K562 (cell line): ENCODE data around the gene LEPR.

Experiments used
- EGR1 ChIP-seq: fragments of 450-650 bp; conservative IDR thresholded peaks from 2 replicates; pipeline ENCODE4 v1.6.1; 2017; ENCODE audit warnings: mild to moderate bottlenecking
- EP300 ChIP-seq: IDR thresholded peaks from 2 replicates; pipeline ENCODE4 v1.6.1; 2012; ENCODE audit warnings: low read length, improper control_type of control experiment
- EZH2 ChIP-seq: IDR thresholded peaks from 2 replicates; pipeline ENCODE4 v1.6.1; 2012; ENCODE audit warnings: low read depth, mild to moderate bottlenecking, inconsistent platforms, low read length, borderline replicate concordance
- KAT8 ChIP-seq: fragments of 450-650 bp; IDR thresholded peaks from 2 replicates; pipeline ENCODE4 v1.6.1; 2016; ENCODE audit warnings: low read depth, mild to moderate bottlenecking
- KLF1 ChIP-seq: fragments of 450-650 bp; IDR thresholded peaks from 2 replicates; pipeline ENCODE4 v1.6.1; 2016; ENCODE audit warnings: missing genetic modification characterization, missing compliant biosample characterization
- NR2C2 ChIP-seq, 2 experiments: fragments of 200-800 bp in 1 of 2; sonication (Bioruptor generic) in 1 of 2; sonication (generic) in 1 of 2; formaldehyde crosslinking in 1 of 2; IDR thresholded peaks; 2 replicates each; pipeline versions ENCODE4 v1.6.1 to v1.8.0; 2016 to 2022; ENCODE audit warnings: mild to moderate bottlenecking in 1 of 2, missing compliant biosample characterization in 1 of 2, missing genetic modification characterization in 1 of 2, missing genetic modification reagents in 1 of 2
- SREBF2 ChIP-seq: sonication (generic); formaldehyde crosslinking; IDR thresholded peaks from 2 replicates; pipeline ENCODE4 v1.4.0; 2020; ENCODE audit warnings: mild to moderate bottlenecking, missing genetic modification reagents

DNA sequence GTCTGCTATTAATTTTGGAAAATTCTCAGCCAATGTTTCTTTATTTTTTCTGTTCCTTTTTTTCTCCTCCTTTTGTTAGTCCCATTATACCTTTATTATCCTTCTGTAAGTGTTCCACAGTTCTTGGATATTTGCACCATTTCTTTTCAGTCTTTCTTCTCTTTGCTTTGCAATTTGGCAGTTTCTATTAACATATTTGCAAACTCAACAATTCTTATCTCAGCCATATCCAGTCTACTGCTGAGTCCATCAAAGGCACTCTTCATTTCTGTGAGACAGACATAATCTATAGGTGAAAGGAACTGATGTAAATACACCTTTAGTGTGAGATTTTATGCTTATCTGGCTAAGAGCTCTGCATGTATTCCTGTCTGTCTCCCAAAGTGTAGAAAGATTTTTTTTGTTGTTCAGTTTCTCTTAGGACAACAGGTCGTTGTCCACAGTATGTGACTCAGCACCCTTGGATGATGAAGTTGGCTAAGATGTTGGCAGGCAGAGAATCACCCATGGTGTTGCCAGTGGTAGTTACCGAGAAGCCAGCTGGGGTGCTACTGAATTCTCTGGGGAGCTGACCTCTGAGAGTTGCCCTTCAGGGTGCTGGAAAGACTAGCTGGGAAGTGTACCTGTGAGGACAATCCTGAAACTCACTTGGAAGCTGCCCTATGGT, 38.4 kb downstream of the LEPR start:
- no peak for TF ChIP-seq SREBF2 (CRISPR knock-in tag)
- no peak for TF ChIP-seq EGR1
- no peak for TF ChIP-seq KLF1 (tag)
- no peak for TF ChIP-seq EP300
- TF ChIP-seq NR2C2 (CRISPR knock-in tag; IDR thresholded peaks at IDR 0.05), result no peak
- no peak for TF ChIP-seq NR2C2 (tag; IDR thresholded peaks at IDR 0.05)
- TF ChIP-seq KAT8, result no peak
- no peak for TF ChIP-seq EZH2
